Measurements from ENCODE around the gene MOCS3.

MOCS3 gene

DNA sequence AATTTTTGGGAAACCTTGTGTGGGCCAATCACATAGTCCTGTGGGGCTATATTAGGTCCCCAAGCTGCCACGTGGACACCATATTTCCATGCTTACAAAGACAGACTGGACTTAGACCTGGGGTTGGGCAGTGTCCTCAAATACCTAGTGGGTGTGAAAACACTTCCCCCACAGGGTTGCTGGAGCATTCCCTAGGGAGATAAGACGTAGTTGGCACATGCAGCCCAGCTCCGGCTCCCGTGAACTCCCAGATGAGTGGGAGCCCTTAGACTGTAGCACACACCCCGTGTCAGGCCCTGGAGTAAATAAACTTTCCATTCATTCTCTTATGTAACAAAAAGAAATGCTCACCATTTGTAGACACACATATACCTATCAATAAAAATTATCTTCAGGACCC lies 50.1 kb downstream of the MOCS3 start:
- H3K9ac ChIP-seq = no peak overlapping the region
- peaks cover 77% of the 10 kb centered on the region for H3K36me3 ChIP-seq
- no peaks in the 10 kb centered on the region for H4K20me1 ChIP-seq
- no peak for TF ChIP-seq Cebpa-rat (IDR thresholded peaks at IDR 0.05)
- H3K27me3 ChIP-seq = no peaks in the 10 kb centered on the region
- no peak overlapping the region for H3K4me3 ChIP-seq
- H3K9me3 ChIP-seq = no peaks in the 10 kb centered on the region
- no peak overlapping the region for H3K27ac ChIP-seq
- no peak overlapping the region for H3K4me2 ChIP-seq
- H3K4me1 ChIP-seq = peaks cover 13% of the 10 kb centered on the region

GRCh38 chr20:51009303-51010042 lies 50.9 kb downstream of the MOCS3 start:
- Histone ChIP-seq H3K4me2 (no peak overlapping the region), H3K4me1 (peaks cover 21% of the 10 kb centered on the region), H3K9me3 (no peaks in the 10 kb centered on the region), H3K27me3 (no peaks in the 10 kb centered on the region), H3K4me3 (no peak overlapping the region), H4K20me1 (no peaks in the 10 kb centered on the region), H3K36me3 (peaks cover 69% of the 10 kb centered on the region), H3K9ac (no peak overlapping the region), H3K27ac (no peak overlapping the region)
- TF ChIP-seq Cebpa-rat (IDR thresholded peaks at IDR 0.05) = no peak

- no peaks in the 10 kb centered on the region for H3K9me3 ChIP-seq
- H4K20me1 ChIP-seq = no peaks in the 10 kb centered on the region
- H3K4me3 ChIP-seq = no peak overlapping the region
These were observed 51.4 kb downstream of the MOCS3 start for GRCh38 chr20:51010043-51010365.

GRCh38 chr20:51010932-51011331 lies 52.3 kb downstream of the MOCS3 start:
- H3K4me1 ChIP-seq = peaks cover 30% of the 10 kb centered on the region
- H3K4me2 ChIP-seq = no peak overlapping the region
- no peaks in the 10 kb centered on the region for H3K27me3 ChIP-seq
- no peak overlapping the region for H3K27ac ChIP-seq
- peaks cover 54% of the 10 kb centered on the region for H3K36me3 ChIP-seq
- H4K20me1 ChIP-seq = no peaks in the 10 kb centered on the region
- TF ChIP-seq Cebpa-rat (IDR thresholded peaks at IDR 0.05) = no peak
- no peaks in the 10 kb centered on the region for H3K9me3 ChIP-seq
- no peak overlapping the region for H3K4me3 ChIP-seq
- no peak overlapping the region for H3K9ac ChIP-seq

More at GRCh38 chr20:51010043-51010365, 51.4 kb downstream of the MOCS3 start:
- peaks cover 64% of the 10 kb centered on the region for H3K36me3 ChIP-seq
- no peak for TF ChIP-seq Cebpa-rat (IDR thresholded peaks at IDR 0.05)
- no peak overlapping the region for H3K27ac ChIP-seq
- H3K4me2 ChIP-seq = no peak overlapping the region
- H3K27me3 ChIP-seq = no peaks in the 10 kb centered on the region
- no peak overlapping the region for H3K9ac ChIP-seq
- peaks cover 26% of the 10 kb centered on the region for H3K4me1 ChIP-seq

DNA sequence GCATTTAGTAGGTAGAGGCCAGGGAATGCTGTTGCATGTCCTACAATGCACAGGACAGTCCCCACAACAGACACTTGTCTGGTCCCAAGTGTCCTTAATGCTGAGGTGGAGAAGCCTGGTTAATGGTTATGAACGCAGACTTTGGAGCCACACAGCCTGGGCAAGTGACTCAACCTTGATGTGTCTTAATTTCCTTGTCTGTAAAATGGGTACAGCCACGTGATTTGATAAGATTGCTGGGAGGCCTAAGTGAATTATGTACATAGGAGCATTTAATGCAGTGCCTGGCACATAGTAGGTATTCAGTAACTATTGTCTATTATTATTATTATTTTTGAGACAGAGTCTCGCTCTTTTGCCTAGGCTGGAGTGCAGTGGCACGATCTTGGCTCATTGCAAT lies 52.9 kb downstream of the MOCS3 start:
- Histone ChIP-seq H4K20me1 (0 out of 2 replicates have a peak, but pooled peaks cover 2% of the 10 kb centered on the region), H3K4me3 (no peak overlapping the region), H3K36me3 (peaks cover 52% of the 10 kb centered on the region)

GRCh38 chr20:51012357-51012756 lies 53.7 kb downstream of the MOCS3 start:
- Histone ChIP-seq H3K9ac (no peak overlapping the region), H3K4me2 (no peak overlapping the region), H3K36me3 (peaks cover 48% of the 10 kb centered on the region), H3K27me3 (no peaks in the 10 kb centered on the region), H3K4me1 (peaks cover 30% of the 10 kb centered on the region), H3K4me3 (no peak overlapping the region), H3K27ac (no peak overlapping the region), H4K20me1 (0 out of 2 replicates have a peak, but pooled peaks cover 6% of the 10 kb centered on the region), H3K9me3 (no peaks in the 10 kb centered on the region)
- TF ChIP-seq Cebpa-rat (IDR thresholded peaks at IDR 0.05) = no peak

More for the DNA sequence above, 52.9 kb downstream of the MOCS3 start:
- no peak for TF ChIP-seq Cebpa-rat (IDR thresholded peaks at IDR 0.05)
- H3K4me2 ChIP-seq = no peak overlapping the region
- no peak overlapping the region for H3K27ac ChIP-seq
- H3K9ac ChIP-seq = no peak overlapping the region
- H3K27me3 ChIP-seq = no peaks in the 10 kb centered on the region
- peaks cover 30% of the 10 kb centered on the region for H3K4me1 ChIP-seq
- H3K9me3 ChIP-seq = no peaks in the 10 kb centered on the region
